ENCODE results near the gene SNAP47.

Gene SNAP47

DNA sequence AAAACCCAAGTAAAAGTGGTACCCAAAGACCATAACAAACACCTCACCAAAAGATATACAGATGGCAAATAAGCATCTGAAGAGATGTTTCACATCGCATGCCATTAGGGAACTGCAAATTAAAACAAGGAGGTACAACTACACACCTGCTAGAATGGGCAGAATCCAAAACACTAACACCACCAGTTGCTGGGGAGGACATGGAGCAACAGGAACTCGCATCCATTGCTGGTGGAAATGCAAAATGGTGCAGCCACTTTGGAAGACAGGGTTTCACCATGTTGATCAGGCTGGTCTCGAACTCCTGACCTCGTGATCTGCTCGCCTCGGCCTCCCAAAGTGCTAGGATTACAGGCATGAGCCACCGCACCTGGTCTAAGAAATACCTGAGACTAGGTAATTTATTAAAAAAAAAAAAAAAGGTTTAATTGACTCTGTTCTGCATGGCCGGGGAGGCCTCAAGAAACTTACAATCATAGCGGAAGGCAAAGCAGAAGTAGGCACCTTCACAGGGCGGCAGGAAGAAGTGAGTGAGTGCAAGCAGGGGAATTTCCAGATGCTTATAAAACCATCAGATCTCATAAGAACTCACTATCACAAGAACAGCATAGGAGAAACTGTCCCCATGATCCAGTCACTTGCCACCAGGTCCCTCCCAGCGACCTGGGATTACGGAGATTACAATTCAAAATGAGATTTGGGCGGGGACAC, 50.0 kb downstream of the SNAP47 start:
- no peaks in the 10 kb centered on the region for H3K9me3 ChIP-seq (ENCODE audit: insufficient read depth, low read depth, low read length)
- no peak overlapping the region for H3K4me3 ChIP-seq (ENCODE audit: low read length, poor library complexity, severe bottlenecking)
- H3K9me2 ChIP-seq (replicated peaks; ENCODE audit: low read depth, low read length): no peaks in the 10 kb centered on the region
- no peaks in the 10 kb centered on the region for H3F3A ChIP-seq (ENCODE audit: low read depth)
- H4K20me1 ChIP-seq (ENCODE audit: insufficient read depth, low read length, poor library complexity, severe bottlenecking): no peaks in the 10 kb centered on the region
- H3K9ac ChIP-seq (ENCODE audit: low read depth, low read length, poor library complexity, severe bottlenecking): no peak overlapping the region
- no peak overlapping the region for H2AFZ ChIP-seq (ENCODE audit: low read length)
- no peaks in the 10 kb centered on the region; the same call in 1 of the 2 replicates for H3K36me3 ChIP-seq (ENCODE audit: insufficient read depth, low read length)
- no peaks in the 10 kb centered on the region for H3K79me2 ChIP-seq (ENCODE audit: insufficient read depth, low read length)
- no peak for TF ChIP-seq CTCF (conservative IDR thresholded peaks at IDR 0.05; ENCODE audit: low read length)
- no peak for TF ChIP-seq EZH2phosphoT487 (IDR thresholded peaks at IDR 0.05; ENCODE audit: borderline replicate concordance)
- no peak overlapping the region for H3K4me2 ChIP-seq (ENCODE audit: low read depth, low read length, poor library complexity, severe bottlenecking)
- peaks cover 12% of the 10 kb centered on the region for H3K4me1 ChIP-seq (ENCODE audit: insufficient read depth, low read length, poor library complexity, severe bottlenecking)
- no peaks in the 10 kb centered on the region for H3K27me3 ChIP-seq (ENCODE audit: insufficient read depth, low read length, poor library complexity, severe bottlenecking)

DNA sequence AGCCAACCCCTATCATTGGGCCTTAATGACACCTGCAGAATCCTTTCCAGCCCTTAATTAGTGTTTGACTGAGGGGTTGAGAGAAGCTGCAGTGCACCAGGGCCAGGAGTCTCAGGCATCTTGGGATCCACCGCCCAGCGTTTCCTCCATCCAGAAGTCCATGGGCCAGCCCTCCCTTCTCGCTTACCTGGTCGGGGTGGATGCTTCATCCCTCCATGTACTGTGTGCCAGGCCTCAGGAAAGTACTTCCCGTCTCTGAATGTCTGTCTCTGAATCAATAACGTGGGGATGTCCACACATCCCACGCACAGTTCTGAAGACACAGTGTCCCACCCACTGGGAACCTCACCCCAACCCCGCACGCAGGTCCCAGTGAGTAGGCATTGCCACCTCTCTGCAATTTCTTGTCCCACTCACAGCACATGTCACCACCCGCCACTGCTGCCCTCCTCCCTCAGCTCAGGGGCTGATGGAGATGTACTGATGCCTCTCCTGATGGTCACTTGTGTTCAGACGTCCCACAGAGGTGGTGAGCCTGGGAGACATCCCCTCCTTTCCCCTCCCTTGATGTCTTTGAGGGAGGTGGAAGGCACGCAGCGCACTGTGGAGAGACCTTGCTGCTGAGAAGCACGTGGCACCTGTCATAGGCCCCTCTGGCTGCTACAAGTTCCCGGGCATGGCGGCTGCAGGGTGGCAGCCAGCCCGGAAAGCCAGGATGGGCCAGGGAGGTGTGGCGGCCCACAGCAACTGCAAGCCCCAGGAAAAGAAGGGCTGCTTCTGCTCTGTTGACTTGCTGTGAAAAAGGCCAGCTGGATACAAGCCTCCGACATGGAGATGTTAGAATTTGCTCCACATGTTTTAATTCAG, 50.8 kb downstream of the SNAP47 start:
- no peaks in the 10 kb centered on the region for H3K9me3 ChIP-seq (ENCODE audit: insufficient read depth, low read depth, low read length)
- H3K4me1 ChIP-seq (ENCODE audit: insufficient read depth, low read length, poor library complexity, severe bottlenecking): peaks cover 12% of the 10 kb centered on the region
- H4K20me1 ChIP-seq (ENCODE audit: insufficient read depth, low read length, poor library complexity, severe bottlenecking): no peaks in the 10 kb centered on the region
- no peak overlapping the region for H2AFZ ChIP-seq (ENCODE audit: low read length)
- H3K4me3 ChIP-seq (ENCODE audit: low read length, poor library complexity, severe bottlenecking): no peak overlapping the region
- no peaks in the 10 kb centered on the region for H3K27me3 ChIP-seq (ENCODE audit: insufficient read depth, low read length, poor library complexity, severe bottlenecking)
- no peak overlapping the region for H3K9ac ChIP-seq (ENCODE audit: low read depth, low read length, poor library complexity, severe bottlenecking)
- no peaks in the 10 kb centered on the region; the same call in 1 of the 2 replicates for H3K36me3 ChIP-seq (ENCODE audit: insufficient read depth, low read length)
- H3K79me2 ChIP-seq (ENCODE audit: insufficient read depth, low read length): no peaks in the 10 kb centered on the region
- TF ChIP-seq CTCF (conservative IDR thresholded peaks at IDR 0.05; ENCODE audit: low read length) (no peak), EZH2phosphoT487 (IDR thresholded peaks at IDR 0.05; ENCODE audit: borderline replicate concordance) (no peak)
- H3K4me2 ChIP-seq (ENCODE audit: low read depth, low read length, poor library complexity, severe bottlenecking): no peak overlapping the region
- no peaks in the 10 kb centered on the region for H3K9me2 ChIP-seq (replicated peaks; ENCODE audit: low read depth, low read length)
- H3F3A ChIP-seq (ENCODE audit: low read depth): no peaks in the 10 kb centered on the region

- Histone ChIP-seq H3F3A (ENCODE audit: low read depth) (no peaks in the 10 kb centered on the region), H3K9me2 (replicated peaks; ENCODE audit: low read depth, low read length) (no peaks in the 10 kb centered on the region), H3K4me2 (ENCODE audit: low read depth, low read length, poor library complexity, severe bottlenecking) (peak overlapping the region; percentile 86), H3K27me3 (ENCODE audit: insufficient read depth, low read length, poor library complexity, severe bottlenecking) (no peaks in the 10 kb centered on the region), H2AFZ (ENCODE audit: low read length) (peak overlapping the region; percentile 69; the same call in 1 of the 2 replicates), H3K9ac (ENCODE audit: low read depth, low read length, poor library complexity, severe bottlenecking) (peak overlapping the region; percentile 66), H3K4me1 (ENCODE audit: insufficient read depth, low read length, poor library complexity, severe bottlenecking) (peaks cover 12% of the 10 kb centered on the region), H3K4me3 (ENCODE audit: low read length, poor library complexity, severe bottlenecking) (peak overlapping the region; percentile 74), H3K79me2 (ENCODE audit: insufficient read depth, low read length) (no peaks in the 10 kb centered on the region), H3K9me3 (ENCODE audit: insufficient read depth, low read depth, low read length) (no peaks in the 10 kb centered on the region), H4K20me1 (ENCODE audit: insufficient read depth, low read length, poor library complexity, severe bottlenecking) (no peaks in the 10 kb centered on the region), H3K36me3 (ENCODE audit: insufficient read depth, low read length) (no peaks in the 10 kb centered on the region; the same call in 1 of the 2 replicates)
- TF ChIP-seq EZH2phosphoT487 (IDR thresholded peaks at IDR 0.05; ENCODE audit: borderline replicate concordance) (no peak), CTCF (conservative IDR thresholded peaks at IDR 0.05; ENCODE audit: low read length) (no peak)
Observed at GRCh38 chr1:227786673-227787512, 51.7 kb downstream of the SNAP47 start.

Measured in Loucy (cell line).